H1 (cell line): ENCODE data around the gene PLTP. TPM values are rescaled to one million over a fixed set of nuclear protein-coding genes. Genes with fewer than 3 reads are reported as not detected.

Source experiments
- GABPA ChIP-seq: IDR thresholded peaks from 2 replicates; pipeline ENCODE4 v1.6.1; 2011; ENCODE audit warnings: mild to moderate bottlenecking, low read length, moderate library complexity, borderline replicate concordance; ENCODE audit not compliant: insufficient read depth
- KDM1A ChIP-seq: fragments of 200-600, 300-600 bp; sonication (generic); IDR thresholded peaks from 2 replicates; pipeline ENCODE4 v1.7.1; 2016; ENCODE audit warnings: mild to moderate bottlenecking, low read length, borderline replicate concordance
- NANOG ChIP-seq: IDR thresholded peaks from 2 replicates; pipeline ENCODE4 v1.6.1; 2011; ENCODE audit warnings: low read length, low read depth, mild to moderate bottlenecking, inconsistent platforms; ENCODE audit not compliant: insufficient read depth, poor library complexity, severe bottlenecking
- TCF12 ChIP-seq: IDR thresholded peaks from 2 replicates; pipeline ENCODE4 v1.6.1; 2011; ENCODE audit warnings: low read depth, mild to moderate bottlenecking, low read length
- polyA plus RNA-seq, 7 experiments: library from polyadenylated mRNA; depleted of rRNA in 3 of 7; stranded (reverse) in 5 of 7; unstranded in 2 of 7; fragments of >200 nt in 5 of 7; fragments of 200-250 nt in 2 of 7; gene quantifications; 1 replicate in 5 of 7; 2 replicates in 1 of 7; 4 replicates in 1 of 7; pipeline versions ENCODE4 v1.2.1 to v1.2.3, GENCODE V29; 2011 to 2013; ENCODE audit warnings: missing spikeins in 2 of 7, mixed read lengths in 2 of 7
- total RNA-seq: library from RNA; stranded (reverse); fragmentation: NEBNext Ultra II Directional; extraction: Animal tissue kit (Norgen Biotek cat#: 25700); gene quantifications from 2 replicates; pipeline ENCODE4 v1.2.1, GENCODE V29; 2021
- TF ChIP-seq, protein P1 (sequence below): IDR thresholded peaks from 2 replicates; pipeline ENCODE4 v1.6.1; 2012; ENCODE audit warnings: inconsistent platforms

PLTP gene
- total and polyA plus RNA-seq, 2 of the 8 experiments (the other 6 are each of a cell fraction or from before 2014, with no cell fraction given): 120 to 194 TPM

DNA sequence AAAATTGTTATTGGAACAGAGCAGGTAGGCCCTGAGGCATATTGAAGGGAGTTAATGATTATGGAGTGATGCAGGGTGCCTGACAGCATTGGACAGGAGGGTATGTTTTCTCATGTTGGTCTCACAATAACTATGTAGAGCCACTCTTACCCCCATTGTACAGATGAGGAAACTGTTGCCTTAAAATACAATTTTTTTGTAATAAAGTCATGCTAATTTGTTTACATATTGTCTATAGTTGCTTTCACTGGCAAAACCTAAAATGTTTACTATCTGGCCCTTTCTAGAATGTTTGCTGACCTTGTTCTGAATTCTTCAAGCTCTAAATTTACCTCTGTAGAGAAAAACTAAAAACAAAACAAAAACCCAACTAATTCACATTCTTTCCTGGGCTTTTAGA, 60.5 kb downstream of the PLTP start (continued):
- TF ChIP-seq GABPA: no peak
- TF ChIP-seq, protein P1, sequence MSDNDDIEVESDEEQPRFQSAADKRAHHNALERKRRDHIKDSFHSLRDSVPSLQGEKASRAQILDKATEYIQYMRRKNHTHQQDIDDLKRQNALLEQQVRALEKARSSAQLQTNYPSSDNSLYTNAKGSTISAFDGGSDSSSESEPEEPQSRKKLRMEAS: no peak
- TF ChIP-seq NANOG: no peak
- TF ChIP-seq KDM1A: no peak
- TF ChIP-seq TCF12: no peak
- TF ChIP-seq, all 59 proteins: peak for 0
